SK-N-SH treated with all-trans-retinoic acid at 6 μM for 48 hours (cell line): ENCODE measurements around the gene TRMT112.

Experiments
- ATAC-seq: fragments of 200-7000 bp; cut with Tn5 transposase; 3 replicates; pipeline ENCODE4 v1.9.1; 2020; ENCODE audit warnings: mild to moderate bottlenecking, moderate library complexity
- ARNTL ChIP-seq: fragments of 450-650 bp; formaldehyde crosslinking; IDR thresholded peaks from 2 replicates; pipeline ENCODE4 v1.5.0; 2020; ENCODE audit warnings: low read depth, mild to moderate bottlenecking, moderate library complexity, borderline replicate concordance
- BACH2 ChIP-seq: fragments of 250-450 bp; sonication (Bioruptor Pico); IDR thresholded peaks from 2 replicates; pipeline ENCODE4 v1.9.0; 2021; ENCODE audit warnings: mild to moderate bottlenecking, borderline replicate concordance
- CSDC2 ChIP-seq: fragments of 250-450 bp; sonication (Bioruptor Pico); IDR thresholded peaks from 2 replicates; pipeline ENCODE4 v1.5.0; 2020; ENCODE audit warnings: mild to moderate bottlenecking, moderate library complexity
- ESRRG ChIP-seq: fragments of 250-450 bp; sonication (Bioruptor Pico); IDR thresholded peaks from 2 replicates; pipeline ENCODE4 v1.6.1; 2021; ENCODE audit warnings: mild to moderate bottlenecking
- GLIS3 ChIP-seq: fragments of 250-450 bp; sonication (Bioruptor Pico); IDR thresholded peaks from 2 replicates; pipeline ENCODE4 v1.5.0; 2020; ENCODE audit warnings: mild to moderate bottlenecking, moderate library complexity
- ISL1 ChIP-seq: fragments of 250-450 bp; sonication (Bioruptor Pico); IDR thresholded peaks from 2 replicates; pipeline ENCODE4 v2.1.2; 2022; ENCODE audit warnings: mild to moderate bottlenecking, moderate library complexity
- OSR1 ChIP-seq: fragments of 250-450 bp; sonication (Bioruptor Pico); IDR thresholded peaks from 2 replicates; pipeline ENCODE4 v1.8.0; 2022; ENCODE audit warnings: moderate library complexity, mild to moderate bottlenecking, inconsistent platforms
- PPARA ChIP-seq: fragments of 250-450 bp; sonication (Bioruptor Pico); IDR thresholded peaks from 2 replicates; pipeline ENCODE4 v1.5.0; 2020; ENCODE audit warnings: mild to moderate bottlenecking, borderline replicate concordance
- RARB ChIP-seq: fragments of 250-450 bp; sonication (Bioruptor Pico); IDR thresholded peaks from 2 replicates; pipeline ENCODE4 v1.8.0; 2021; ENCODE audit warnings: mild to moderate bottlenecking, moderate library complexity
- SNAI2 ChIP-seq: fragments of 250-450 bp; sonication (Bioruptor Pico); IDR thresholded peaks from 2 replicates; pipeline ENCODE4 v1.5.0; 2020; ENCODE audit warnings: mild to moderate bottlenecking, moderate library complexity
- TCF4 ChIP-seq: fragments of 250-450 bp; sonication (Bioruptor Pico); IDR thresholded peaks from 2 replicates; pipeline ENCODE4 v1.8.0; 2021; ENCODE audit warnings: mild to moderate bottlenecking, moderate library complexity, borderline replicate concordance
- TOX ChIP-seq: fragments of 250-450 bp; sonication (Bioruptor Pico); IDR thresholded peaks from 2 replicates; pipeline ENCODE4 v1.8.0; 2021; ENCODE audit warnings: mild to moderate bottlenecking, moderate library complexity, borderline replicate concordance
- ZC3H10 ChIP-seq: fragments of 250-450 bp; sonication (Bioruptor Pico); IDR thresholded peaks from 2 replicates; pipeline ENCODE4 v1.5.1; 2021; ENCODE audit warnings: mild to moderate bottlenecking, moderate library complexity
- ZFP3 ChIP-seq: fragments of 250-450 bp; sonication (Bioruptor Pico); IDR thresholded peaks from 2 replicates; pipeline ENCODE4 v1.5.0; 2020; ENCODE audit warnings: mild to moderate bottlenecking, moderate library complexity
- ZFP30 ChIP-seq: fragments of 450-650 bp; formaldehyde crosslinking; IDR thresholded peaks from 2 replicates; pipeline ENCODE4 v1.5.0; 2022; ENCODE audit warnings: mild to moderate bottlenecking, moderate library complexity
- ZNF565 ChIP-seq: fragments of 450-650 bp; formaldehyde crosslinking; conservative IDR thresholded peaks from 2 replicates; pipeline ENCODE4 v1.5.0; 2020; ENCODE audit warnings: low read depth, mild to moderate bottlenecking, moderate library complexity
- ZNF70 ChIP-seq: fragments of 450-650 bp; formaldehyde crosslinking; IDR thresholded peaks from 2 replicates; pipeline ENCODE4 v1.5.0; 2020; ENCODE audit warnings: mild to moderate bottlenecking, moderate library complexity
- TF ChIP-seq, protein P1 (sequence below): fragments of 250-450 bp; sonication (Bioruptor Pico); IDR thresholded peaks from 2 replicates; pipeline ENCODE4 v1.8.0; 2020; ENCODE audit warnings: mild to moderate bottlenecking, moderate library complexity, borderline replicate concordance
- TF ChIP-seq, protein P2 (sequence below): fragments of 250-450 bp; sonication (Bioruptor Pico); IDR thresholded peaks from 2 replicates; pipeline ENCODE4 v1.5.1; 2020; ENCODE audit warnings: low read depth, mild to moderate bottlenecking, moderate library complexity
- TF ChIP-seq, protein P3 (sequence below): fragments of 250-450 bp; sonication (Bioruptor Pico); IDR thresholded peaks from 2 replicates; pipeline ENCODE4 v1.5.1; 2021; ENCODE audit warnings: mild to moderate bottlenecking, moderate library complexity
- TF ChIP-seq, protein P4 (sequence below): fragments of 250-450 bp; sonication (Bioruptor Pico); IDR thresholded peaks from 2 replicates; pipeline ENCODE4 v1.5.0; 2020; ENCODE audit warnings: mild to moderate bottlenecking, moderate library complexity
- TF ChIP-seq, protein P5 (sequence below): fragments of 250-450 bp; sonication (Bioruptor Pico); IDR thresholded peaks from 2 replicates; pipeline ENCODE4 v1.8.0; 2021; ENCODE audit warnings: low read depth, mild to moderate bottlenecking, moderate library complexity, borderline replicate concordance

Gene TRMT112

DNA sequence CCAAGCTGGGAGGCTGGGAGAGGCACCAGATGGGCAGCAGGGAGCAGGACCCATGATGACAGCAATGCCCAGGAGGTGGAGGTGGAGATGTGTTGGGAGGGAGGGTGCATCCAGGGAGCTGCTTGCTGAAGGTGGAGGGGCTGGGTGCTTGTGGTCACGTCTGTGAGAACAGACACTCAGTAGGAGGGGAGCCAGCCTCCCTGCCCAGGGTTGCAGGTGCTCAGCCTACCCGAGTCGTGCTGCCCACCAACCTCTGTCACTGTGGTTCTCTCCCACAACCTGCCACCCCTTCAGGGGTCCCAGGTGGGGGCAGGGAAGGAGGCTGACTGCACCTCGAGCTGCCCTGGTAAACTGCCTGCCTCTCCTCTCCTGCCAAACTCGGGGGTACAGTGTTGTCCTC is 6.0 kb upstream of the TRMT112 start:
- no peak for ATAC-seq
- no peak for TF ChIP-seq PPARA (CRISPR knock-in tag)
- TF ChIP-seq ZC3H10 = no peak
- TF ChIP-seq, protein P1, sequence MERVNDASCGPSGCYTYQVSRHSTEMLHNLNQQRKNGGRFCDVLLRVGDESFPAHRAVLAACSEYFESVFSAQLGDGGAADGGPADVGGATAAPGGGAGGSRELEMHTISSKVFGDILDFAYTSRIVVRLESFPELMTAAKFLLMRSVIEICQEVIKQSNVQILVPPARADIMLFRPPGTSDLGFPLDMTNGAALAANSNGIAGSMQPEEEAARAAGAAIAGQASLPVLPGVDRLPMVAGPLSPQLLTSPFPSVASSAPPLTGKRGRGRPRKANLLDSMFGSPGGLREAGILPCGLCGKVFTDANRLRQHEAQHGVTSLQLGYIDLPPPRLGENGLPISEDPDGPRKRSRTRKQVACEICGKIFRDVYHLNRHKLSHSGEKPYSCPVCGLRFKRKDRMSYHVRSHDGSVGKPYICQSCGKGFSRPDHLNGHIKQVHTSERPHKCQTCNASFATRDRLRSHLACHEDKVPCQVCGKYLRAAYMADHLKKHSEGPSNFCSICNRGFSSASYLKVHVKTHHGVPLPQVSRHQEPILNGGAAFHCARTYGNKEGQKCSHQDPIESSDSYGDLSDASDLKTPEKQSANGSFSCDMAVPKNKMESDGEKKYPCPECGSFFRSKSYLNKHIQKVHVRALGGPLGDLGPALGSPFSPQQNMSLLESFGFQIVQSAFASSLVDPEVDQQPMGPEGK = no peak
- no peak for TF ChIP-seq BACH2
- TF ChIP-seq ZNF70 (CRISPR knock-in tag) = no peak

DNA sequence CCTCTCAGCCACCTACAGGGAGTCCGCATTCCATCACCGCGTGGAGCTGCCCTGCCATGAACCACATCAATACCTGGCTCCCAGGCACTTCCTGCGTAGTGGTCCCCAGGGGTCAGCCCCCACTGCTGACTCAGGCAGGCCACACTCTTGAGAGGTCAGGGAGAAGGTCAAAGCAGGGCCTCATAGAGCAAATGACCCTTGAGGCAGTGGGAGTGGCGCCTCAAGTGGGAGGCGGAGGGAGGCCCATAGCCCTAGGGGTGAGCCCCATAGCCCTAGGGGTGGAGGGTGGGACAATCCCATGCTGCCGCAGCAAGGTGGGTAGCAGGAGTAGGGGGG is 5.5 kb upstream of the TRMT112 start:
- ATAC-seq = no peak
- TF ChIP-seq GLIS3 (CRISPR knock-in tag) (no peak), SNAI2 (CRISPR knock-in tag) (no peak), TCF4 (CRISPR knock-in tag) (no peak)

DNA sequence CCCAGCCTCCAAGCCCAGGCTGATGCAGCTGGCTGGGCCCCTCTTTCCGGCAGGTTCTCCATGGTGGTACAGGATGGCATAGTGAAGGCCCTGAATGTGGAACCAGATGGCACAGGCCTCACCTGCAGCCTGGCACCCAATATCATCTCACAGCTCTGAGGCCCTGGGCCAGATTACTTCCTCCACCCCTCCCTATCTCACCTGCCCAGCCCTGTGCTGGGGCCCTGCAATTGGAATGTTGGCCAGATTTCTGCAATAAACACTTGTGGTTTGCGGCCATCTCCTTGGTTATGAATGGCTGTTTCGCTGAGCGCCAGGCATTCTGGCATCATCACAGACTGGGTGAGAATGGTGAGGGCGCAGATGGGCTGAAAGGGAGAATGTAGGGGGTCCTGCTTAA is 4.2 kb upstream of the TRMT112 start:
- ATAC-seq = no peak
- TF ChIP-seq, protein P2, sequence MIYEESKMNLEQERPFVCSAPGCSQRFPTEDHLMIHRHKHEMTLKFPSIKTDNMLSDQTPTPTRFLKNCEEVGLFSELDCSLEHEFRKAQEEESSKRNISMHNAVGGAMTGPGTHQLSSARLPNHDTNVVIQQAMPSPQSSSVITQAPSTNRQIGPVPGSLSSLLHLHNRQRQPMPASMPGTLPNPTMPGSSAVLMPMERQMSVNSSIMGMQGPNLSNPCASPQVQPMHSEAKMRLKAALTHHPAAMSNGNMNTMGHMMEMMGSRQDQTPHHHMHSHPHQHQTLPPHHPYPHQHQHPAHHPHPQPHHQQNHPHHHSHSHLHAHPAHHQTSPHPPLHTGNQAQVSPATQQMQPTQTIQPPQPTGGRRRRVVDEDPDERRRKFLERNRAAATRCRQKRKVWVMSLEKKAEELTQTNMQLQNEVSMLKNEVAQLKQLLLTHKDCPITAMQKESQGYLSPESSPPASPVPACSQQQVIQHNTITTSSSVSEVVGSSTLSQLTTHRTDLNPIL (CRISPR knock-in tag) = no peak
- no peak for TF ChIP-seq BACH2
- TF ChIP-seq, protein P3, sequence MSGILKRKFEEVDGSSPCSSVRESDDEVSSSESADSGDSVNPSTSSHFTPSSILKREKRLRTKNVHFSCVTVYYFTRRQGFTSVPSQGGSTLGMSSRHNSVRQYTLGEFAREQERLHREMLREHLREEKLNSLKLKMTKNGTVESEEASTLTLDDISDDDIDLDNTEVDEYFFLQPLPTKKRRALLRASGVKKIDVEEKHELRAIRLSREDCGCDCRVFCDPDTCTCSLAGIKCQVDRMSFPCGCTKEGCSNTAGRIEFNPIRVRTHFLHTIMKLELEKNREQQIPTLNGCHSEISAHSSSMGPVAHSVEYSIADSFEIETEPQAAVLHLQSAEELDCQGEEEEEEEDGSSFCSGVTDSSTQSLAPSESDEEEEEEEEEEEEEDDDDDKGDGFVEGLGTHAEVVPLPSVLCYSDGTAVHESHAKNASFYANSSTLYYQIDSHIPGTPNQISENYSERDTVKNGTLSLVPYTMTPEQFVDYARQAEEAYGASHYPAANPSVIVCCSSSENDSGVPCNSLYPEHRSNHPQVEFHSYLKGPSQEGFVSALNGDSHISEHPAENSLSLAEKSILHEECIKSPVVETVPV = no peak
- no peak for TF ChIP-seq ARNTL (CRISPR knock-in tag)
- TF ChIP-seq ESRRG (CRISPR knock-in tag) = no peak

DNA sequence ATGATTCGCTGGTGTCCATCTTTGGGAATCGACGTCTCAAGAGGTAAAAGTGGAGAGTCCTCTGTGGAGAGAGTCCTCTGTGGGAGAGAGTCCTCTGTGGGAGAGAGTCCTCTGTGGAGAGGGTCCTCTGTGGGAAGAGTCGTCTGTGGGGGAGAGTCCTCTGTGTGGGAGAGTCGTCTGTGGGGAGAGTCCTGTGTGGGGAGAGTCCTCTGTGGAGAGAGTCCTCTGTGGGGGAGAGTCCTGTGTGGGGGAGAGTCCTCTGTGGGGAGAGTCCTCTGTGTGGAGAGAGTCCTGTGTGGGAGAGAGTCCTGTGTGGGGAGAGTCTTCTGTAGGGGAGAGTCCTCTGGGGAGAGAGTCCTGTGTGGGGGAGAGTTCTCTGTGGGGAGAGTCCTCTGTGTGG is 3.7 kb upstream of the TRMT112 start:
- TF ChIP-seq ZNF565 (CRISPR knock-in tag) = no peak
- no peak for TF ChIP-seq ZNF70 (CRISPR knock-in tag)
- no peak for TF ChIP-seq ISL1 (CRISPR knock-in tag)
- TF ChIP-seq CSDC2 (CRISPR knock-in tag) = no peak
- TF ChIP-seq, protein P4, sequence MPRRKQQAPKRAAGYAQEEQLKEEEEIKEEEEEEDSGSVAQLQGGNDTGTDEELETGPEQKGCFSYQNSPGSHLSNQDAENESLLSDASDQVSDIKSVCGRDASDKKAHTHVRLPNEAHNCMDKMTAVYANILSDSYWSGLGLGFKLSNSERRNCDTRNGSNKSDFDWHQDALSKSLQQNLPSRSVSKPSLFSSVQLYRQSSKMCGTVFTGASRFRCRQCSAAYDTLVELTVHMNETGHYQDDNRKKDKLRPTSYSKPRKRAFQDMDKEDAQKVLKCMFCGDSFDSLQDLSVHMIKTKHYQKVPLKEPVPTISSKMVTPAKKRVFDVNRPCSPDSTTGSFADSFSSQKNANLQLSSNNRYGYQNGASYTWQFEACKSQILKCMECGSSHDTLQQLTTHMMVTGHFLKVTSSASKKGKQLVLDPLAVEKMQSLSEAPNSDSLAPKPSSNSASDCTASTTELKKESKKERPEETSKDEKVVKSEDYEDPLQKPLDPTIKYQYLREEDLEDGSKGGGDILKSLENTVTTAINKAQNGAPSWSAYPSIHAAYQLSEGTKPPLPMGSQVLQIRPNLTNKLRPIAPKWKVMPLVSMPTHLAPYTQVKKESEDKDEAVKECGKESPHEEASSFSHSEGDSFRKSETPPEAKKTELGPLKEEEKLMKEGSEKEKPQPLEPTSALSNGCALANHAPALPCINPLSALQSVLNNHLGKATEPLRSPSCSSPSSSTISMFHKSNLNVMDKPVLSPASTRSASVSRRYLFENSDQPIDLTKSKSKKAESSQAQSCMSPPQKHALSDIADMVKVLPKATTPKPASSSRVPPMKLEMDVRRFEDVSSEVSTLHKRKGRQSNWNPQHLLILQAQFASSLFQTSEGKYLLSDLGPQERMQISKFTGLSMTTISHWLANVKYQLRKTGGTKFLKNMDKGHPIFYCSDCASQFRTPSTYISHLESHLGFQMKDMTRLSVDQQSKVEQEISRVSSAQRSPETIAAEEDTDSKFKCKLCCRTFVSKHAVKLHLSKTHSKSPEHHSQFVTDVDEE (CRISPR knock-in tag) = no peak
- TF ChIP-seq RARB (CRISPR knock-in tag) = no peak
- no peak for TF ChIP-seq ZFP30 (CRISPR knock-in tag)
- no peak for TF ChIP-seq PPARA (CRISPR knock-in tag)
- TF ChIP-seq, protein P5, sequence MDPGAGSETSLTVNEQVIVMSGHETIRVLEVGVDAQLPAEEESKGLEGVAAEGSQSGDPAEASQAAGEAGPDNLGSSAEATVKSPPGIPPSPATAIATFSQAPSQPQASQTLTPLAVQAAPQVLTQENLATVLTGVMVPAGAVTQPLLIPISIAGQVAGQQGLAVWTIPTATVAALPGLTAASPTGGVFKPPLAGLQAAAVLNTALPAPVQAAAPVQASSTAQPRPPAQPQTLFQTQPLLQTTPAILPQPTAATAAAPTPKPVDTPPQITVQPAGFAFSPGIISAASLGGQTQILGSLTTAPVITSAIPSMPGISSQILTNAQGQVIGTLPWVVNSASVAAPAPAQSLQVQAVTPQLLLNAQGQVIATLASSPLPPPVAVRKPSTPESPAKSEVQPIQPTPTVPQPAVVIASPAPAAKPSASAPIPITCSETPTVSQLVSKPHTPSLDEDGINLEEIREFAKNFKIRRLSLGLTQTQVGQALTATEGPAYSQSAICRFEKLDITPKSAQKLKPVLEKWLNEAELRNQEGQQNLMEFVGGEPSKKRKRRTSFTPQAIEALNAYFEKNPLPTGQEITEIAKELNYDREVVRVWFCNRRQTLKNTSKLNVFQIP (CRISPR knock-in tag) = no peak
- TF ChIP-seq ESRRG (CRISPR knock-in tag) = no peak
- TF ChIP-seq GLIS3 (CRISPR knock-in tag) = no peak
- TF ChIP-seq, protein P3 = no peak
- TF ChIP-seq ZC3H10 = no peak
- no peak for TF ChIP-seq BACH2
- no peak for TF ChIP-seq OSR1 (CRISPR knock-in tag)
- no peak for TF ChIP-seq ZFP3 (CRISPR knock-in tag)
- no peak for TF ChIP-seq ARNTL (CRISPR knock-in tag)
- TF ChIP-seq, protein P1 = no peak
- TF ChIP-seq TOX (CRISPR knock-in tag) = no peak
- no peak for TF ChIP-seq SNAI2 (CRISPR knock-in tag)
- no peak for ATAC-seq
